ENCODE data around the gene HDAC1.

HDAC1 gene

DNA sequence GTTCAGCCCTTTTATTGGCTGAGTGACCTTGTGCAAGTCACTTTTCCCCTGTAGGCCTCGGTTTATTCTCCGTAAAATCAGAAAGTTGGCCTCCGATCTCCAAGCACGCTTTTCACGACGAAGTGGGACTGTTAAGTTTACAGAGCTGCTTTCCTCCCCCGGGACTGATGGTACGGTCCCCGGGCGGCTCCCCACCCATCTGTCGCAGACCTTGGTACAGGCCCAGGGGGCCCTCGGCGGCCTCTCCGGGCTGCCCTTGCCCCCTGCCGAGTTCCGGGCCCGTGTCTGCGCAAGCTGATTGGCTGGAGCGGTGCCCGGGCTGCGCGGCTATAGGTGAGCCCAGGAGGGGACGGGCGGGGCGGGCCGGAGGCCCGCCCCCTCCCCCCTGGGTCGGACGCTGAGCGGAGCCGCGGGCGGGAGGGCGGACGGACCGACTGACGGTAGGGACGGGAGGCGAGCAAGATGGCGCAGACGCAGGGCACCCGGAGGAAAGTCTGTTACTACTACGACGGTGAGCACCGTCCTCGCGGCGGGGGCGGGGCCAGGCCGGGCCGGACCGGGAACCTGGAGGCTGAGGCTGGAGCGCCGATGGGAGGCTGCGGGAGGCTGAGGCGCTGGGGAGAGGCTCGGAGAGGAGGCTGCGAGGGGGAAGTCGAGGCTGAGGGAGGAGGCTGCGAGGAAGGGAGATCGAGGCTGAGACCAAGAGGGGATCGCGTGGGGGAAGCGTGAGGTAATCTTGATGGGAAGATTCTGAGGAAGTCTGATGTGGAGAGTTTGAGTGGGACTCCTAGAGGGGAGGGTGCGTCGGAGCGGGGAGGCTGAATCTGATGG is at the start of gene HDAC1:
HDAC1 (plus strand) TSS at position 376 of the 831 bp plus-strand sequence; CDS start at position 463, 87 bp downstream.
- H3K4me3 ChIP-seq (ENCODE audit: low read depth, low read length) = peak within 1 kb of the TSS; percentile 92
- TF ChIP-seq, protein P1, sequence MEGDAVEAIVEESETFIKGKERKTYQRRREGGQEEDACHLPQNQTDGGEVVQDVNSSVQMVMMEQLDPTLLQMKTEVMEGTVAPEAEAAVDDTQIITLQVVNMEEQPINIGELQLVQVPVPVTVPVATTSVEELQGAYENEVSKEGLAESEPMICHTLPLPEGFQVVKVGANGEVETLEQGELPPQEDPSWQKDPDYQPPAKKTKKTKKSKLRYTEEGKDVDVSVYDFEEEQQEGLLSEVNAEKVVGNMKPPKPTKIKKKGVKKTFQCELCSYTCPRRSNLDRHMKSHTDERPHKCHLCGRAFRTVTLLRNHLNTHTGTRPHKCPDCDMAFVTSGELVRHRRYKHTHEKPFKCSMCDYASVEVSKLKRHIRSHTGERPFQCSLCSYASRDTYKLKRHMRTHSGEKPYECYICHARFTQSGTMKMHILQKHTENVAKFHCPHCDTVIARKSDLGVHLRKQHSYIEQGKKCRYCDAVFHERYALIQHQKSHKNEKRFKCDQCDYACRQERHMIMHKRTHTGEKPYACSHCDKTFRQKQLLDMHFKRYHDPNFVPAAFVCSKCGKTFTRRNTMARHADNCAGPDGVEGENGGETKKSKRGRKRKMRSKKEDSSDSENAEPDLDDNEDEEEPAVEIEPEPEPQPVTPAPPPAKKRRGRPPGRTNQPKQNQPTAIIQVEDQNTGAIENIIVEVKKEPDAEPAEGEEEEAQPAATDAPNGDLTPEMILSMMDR (IDR thresholded peaks at IDR 0.05; ENCODE audit: low read depth, low read length) = no peak

DNA sequence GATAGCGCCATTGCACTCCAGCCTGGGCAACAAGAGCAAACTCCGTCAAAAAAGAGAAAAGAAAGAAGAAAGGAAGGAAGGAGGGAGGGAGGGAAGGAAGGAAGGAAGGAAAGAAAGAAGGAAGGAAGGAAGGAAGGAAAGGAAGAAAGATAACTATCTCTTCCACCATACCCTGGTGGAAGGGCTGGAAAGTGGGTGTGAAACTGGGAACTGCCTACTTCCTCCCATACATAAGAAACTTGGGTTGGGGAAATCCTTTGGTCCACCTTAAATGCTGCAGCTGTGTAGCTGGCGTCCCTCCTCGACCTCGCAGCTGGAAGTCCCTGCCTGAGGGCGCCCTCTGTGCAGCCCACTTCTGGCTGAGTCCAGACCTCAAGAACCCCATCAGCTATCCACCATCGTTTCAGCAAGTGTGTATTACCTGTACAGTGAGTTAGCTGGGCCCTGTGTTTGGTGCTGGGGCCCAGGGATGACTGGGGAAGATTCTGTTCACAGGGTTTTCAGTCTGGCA is 49.5 kb upstream of the HDAC1 start:
- H3K4me3 ChIP-seq (ENCODE audit: low read depth, low read length) = no peak overlapping the region
- TF ChIP-seq, protein P1 (IDR thresholded peaks at IDR 0.05; ENCODE audit: low read depth, low read length) = no peak

DNA sequence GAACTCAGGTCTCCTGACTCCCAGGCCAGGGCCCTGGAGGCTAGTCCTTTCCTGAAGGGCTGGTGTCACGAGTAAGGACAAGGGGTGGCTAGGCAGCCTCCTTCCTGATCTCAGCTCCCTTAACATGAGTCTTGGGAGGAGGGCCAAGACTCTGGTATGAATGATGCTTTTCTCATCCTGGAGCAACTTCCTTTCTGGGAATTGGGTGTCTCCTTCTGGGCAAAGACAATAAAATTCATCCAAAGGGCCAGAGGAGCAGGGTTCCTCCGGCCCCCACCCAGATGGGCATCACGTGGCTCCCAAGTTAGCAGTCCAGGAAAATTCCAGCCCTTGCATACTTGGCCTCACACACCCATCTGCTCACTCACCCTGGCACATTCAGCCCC is 45.0 kb upstream of the HDAC1 start, which contains the start of gene FAM167B:
FAM167B (plus strand) TSS at position 335 of the 386 bp plus-strand sequence. CDS start 200 bp downstream, outside the sequence.
- H3K4me3 ChIP-seq (ENCODE audit: low read depth, low read length) = no peak within 1 kb of the TSS
- TF ChIP-seq, protein P1 (IDR thresholded peaks at IDR 0.05; ENCODE audit: low read depth, low read length) = no peak

DNA sequence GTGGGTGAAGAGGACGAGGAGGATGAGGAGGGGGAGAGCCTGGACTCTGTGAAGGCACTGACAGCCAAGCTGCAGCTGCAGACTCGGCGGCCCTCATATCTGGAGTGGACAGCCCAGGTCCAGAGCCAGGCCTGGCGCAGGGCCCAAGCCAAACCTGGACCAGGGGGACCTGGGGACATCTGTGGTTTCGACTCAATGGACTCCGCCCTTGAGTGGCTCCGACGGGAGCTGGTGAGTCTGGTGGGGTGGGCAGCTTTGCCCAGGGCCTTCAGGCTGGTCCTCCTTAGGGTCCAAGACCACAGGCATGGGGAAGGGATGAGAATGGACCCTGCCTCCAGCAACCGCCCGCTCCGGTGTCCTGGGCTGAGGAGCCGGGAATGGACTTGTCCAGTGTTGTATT is 44.4 kb upstream of the HDAC1 start:
- no peak overlapping the region for H3K4me3 ChIP-seq (ENCODE audit: low read depth, low read length)
- TF ChIP-seq, protein P1 (IDR thresholded peaks at IDR 0.05; ENCODE audit: low read depth, low read length) = no peak

DNA sequence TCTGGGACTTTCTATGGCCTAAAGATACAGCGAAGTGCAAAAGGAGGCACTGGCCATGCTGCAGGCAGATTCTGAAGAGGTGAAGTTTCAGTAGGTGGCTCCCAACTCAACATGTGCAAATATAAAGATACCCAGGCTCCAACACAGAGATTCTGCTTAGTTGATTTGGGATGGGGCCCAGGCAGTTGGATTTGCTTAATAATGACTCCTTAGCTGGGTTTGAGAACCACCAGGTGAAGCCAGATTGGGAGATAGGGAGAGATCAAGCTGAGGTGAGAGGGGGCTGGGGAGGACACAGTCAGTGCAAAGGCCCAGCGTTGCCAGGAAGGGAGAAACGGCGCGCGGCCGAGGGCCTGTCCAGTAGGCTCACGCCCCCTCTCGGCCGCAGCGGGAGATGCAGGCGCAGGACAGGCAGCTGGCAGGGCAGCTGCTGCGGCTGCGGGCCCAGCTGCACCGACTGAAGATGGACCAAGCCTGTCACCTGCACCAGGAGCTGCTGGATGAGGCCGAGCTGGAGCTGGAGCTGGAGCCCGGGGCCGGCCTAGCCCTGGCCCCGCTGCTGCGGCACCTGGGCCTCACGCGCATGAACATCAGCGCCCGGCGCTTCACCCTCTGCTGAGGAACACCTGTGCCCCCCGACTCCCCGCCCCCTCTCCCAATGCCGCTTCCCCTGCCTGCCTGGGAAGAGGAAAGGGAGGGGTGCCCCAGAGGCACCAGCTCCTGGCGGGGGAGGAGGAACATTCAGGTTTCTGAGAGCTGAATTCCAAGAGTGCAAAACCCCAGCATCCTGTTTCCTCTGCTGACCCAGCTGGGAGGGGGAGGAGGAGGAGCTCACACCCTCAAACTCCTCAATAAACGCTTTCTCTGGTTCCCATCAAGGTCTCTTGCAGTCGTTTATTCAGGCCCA is 43.6 kb upstream of the HDAC1 start:
- no peak overlapping the region for H3K4me3 ChIP-seq (ENCODE audit: low read depth, low read length)
- TF ChIP-seq, protein P1 (IDR thresholded peaks at IDR 0.05; ENCODE audit: low read depth, low read length) = peak; percentile 80

DNA sequence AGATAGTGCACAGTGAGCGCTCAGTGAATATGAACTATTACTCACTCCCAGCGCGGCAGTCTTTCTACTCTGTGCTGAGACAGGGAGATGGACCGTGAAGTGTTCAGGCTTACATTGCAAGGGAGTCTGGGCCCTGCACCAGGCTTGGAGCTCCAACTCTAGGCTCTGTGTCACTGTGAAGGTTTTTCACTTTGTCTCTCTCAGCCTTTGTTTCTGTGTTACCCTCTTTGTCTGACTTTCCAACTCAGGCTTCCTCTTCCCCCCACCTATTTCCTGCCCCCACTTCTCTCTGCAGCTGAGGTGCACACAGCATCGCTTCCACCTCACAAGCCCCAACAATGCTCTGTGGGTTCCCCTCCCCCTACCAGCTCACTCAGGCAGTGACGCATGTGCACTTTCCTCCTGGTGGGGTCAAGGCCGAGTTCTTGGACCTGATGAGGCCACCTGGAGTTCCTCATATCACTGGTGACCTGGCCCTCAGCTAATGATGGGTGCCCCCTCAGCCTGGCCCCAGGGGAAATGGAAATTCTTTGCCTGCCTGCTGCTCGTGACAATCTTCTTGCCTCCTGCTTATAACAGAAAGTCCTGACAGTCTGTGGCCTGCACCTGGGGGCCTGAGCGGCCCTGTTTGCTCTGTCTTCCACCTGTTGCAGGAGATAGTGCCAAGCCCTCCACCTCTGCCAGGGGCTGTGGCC is 41.9 kb upstream of the HDAC1 start:
- no peak overlapping the region for H3K4me3 ChIP-seq (ENCODE audit: low read depth, low read length)
- TF ChIP-seq, protein P1 (IDR thresholded peaks at IDR 0.05; ENCODE audit: low read depth, low read length) = no peak
